GM18868 (cell line): ENCODE results near the gene ZMYM3.

Source experiments
- ATAC-seq: cut with Tn5 transposase; IDR thresholded peaks from one replicate; pipeline ENCODE4 v1.9.1; 2021; ENCODE audit warnings: mild to moderate bottlenecking, moderate library complexity; ENCODE audit not compliant: unreplicated experiment

The ZMYM3 gene

DNA sequence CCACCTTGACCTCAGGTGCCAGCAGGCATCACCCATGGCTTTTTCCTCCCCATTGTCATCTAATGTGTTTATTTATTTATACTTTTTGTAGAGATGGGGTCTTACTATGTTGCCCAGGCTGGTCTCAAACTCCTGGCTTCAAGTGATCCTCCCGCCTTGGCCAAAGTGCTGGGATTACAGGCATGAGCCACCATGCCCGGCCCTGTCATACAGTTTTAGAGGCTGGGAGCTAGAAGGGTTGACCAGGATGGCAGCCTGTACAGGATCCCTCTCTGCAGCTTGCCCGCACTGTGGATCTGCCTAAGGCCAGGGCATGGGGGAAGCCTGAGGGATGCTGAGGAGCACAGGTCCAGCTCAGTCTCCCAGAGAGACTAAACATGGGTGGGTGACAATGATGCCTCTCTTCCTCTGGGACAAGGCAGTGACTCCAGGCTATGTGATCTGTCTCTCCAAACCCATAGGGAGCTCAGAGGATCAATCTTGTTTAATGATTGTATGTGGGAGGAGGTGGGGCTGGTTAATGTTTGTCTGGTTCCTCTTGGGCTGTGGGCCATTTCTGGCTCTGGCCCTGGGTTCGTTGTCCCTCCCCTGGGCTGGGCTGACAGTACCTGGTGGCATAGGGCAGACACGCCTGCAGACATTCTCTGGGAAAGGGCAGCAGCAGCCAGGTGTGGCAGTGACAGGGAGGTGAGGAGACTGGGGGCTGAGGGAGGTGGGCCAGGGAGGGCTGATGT, 39.2 kb downstream of the ZMYM3 start:
- no peak for ATAC-seq

DNA sequence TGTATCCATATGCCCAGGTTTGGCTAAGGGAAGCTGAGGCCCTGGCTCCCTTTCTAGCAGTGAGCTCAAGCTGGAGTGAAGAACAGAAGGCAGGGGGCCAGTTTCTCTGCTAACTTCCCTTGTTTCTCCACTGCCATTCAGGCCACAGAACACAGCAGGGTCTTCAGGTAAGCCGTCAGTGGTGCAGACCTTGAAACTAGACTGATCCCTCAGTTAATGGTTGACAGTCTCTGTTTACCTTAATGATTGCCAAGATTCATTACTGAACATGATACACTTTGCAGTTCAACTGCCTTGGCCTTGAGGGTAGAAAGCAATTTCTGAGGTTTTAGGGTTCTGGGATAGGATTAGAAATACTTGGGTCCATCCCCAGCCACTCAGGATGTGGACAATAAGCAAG, 39.8 kb downstream of the ZMYM3 start:
- no peak for ATAC-seq

DNA sequence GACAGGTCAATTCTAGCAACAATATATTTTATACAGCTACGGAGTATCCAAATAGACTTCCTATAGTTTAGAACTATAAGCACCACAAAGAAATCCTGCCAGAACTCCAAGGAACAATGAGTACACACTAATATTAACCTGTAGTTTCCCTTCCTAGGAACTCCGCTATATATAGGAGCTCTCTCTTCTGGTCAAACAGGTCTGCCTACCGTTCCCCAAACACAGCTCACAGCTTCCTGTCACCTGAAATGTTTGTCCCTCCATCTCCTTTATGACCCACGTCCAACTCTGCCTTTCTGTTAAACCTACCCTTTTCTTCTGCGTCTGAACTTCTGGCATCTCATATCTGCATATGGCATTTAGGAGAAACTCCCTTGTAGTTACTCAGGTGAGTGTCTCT, 41.4 kb downstream of the ZMYM3 start:
- no peak for ATAC-seq

DNA sequence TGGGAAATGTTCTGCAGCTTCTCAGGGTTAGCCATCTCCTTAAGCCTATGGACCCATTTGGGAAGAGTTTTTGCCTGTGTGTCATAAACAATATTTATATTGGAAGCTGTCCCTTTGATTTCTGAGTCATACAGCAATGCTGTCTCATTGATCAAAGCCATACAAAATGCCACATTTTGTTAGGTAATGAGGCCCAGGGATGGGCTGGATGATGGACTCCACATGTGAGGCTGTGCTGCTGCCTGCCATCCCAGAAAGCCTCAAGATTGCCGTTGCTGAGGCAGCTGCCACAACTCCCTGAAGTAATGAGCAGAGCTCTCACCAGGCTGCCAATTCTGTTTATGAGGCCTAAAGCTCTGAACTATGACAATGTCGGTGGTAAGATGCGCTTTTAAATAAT, 43.1 kb downstream of the ZMYM3 start:
- no peak for ATAC-seq

DNA sequence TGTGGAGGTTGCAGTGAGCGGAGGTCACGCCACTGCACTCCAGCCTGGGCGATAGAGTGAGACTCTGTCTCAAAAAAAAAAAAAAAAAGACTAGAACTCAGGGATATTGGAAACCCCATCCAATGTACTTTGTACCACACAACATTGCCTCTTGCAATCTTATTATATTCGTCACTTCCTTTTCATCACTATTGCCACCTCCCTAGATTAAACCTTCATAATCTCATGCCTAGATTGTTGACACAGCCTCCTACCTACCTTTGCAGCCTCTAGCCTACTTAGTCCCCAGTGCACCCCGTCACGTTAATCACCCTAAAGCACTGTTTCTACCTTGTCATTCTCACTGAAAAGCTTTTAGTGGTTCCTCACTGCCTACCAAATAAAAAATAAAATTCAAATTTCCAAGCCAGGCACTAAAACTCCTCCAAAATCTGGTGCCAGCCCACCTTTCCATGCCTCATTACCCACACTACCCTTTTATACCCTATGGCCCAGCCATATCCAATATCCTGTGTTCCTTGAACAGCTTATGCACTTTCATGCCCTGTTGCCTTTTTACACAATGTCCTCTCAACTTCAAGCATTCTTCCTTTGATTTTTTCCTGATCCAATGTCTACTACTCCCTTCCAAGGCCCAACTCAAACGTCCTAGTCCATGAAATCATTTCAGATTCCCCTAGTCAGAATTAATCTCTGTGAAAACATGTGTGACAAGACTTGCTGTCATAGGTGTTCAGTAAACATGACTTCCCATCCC, 54.5 kb downstream of the ZMYM3 start:
- no peak for ATAC-seq

DNA sequence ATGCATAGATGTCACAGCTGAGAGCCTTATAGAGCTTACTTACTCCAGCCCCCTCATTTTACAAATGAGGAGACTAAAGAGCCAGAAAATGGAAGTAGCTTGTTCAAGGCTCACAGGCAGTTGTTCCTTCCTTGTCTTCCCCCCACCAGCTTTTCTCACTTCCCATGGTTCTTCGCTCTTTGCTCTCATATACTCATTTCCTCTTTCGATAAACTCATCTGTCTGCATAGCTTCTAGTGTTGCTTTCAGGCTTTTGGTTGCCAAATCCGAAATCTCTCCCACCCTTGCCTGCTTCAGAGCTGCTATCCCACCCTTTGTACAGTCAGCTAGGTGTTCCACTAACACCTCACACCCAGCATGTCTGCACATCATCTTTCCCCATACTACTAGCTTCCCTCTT, 55.9 kb downstream of the ZMYM3 start:
- peak; percentile 87 for ATAC-seq

DNA sequence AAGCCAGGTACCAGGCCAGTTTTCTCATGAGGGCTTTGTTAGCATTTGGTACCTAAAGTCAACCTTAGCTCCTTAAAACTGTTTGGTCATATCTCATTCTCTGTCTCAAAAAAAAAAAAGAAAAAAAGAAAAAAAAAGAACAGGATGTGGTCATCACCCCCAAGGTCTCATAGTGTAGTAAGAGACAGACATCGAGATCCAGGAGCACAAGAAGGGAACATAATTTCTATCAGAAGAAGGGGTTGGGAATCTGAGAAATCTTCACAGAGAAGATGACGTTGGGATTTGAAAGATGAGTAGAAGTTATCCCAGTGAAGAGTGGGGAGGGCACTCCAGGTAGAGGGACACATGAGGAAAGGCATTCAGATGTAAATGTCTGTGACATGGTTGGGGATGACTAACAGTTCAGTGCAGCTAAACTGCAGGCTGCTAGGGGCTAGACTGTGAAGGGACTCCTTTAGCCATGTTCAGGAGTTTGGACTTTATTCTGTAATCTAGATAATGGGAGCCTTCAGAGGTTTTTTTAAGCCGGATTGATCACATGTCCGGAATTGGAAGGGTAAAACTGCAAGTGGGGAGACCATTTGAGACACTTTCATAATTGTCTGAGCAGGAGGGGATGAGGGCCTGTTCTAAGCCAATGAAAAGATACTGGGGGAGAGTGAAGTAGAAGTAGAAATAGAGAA, 57.8 kb downstream of the ZMYM3 start:
- peak; percentile 58 for ATAC-seq

DNA sequence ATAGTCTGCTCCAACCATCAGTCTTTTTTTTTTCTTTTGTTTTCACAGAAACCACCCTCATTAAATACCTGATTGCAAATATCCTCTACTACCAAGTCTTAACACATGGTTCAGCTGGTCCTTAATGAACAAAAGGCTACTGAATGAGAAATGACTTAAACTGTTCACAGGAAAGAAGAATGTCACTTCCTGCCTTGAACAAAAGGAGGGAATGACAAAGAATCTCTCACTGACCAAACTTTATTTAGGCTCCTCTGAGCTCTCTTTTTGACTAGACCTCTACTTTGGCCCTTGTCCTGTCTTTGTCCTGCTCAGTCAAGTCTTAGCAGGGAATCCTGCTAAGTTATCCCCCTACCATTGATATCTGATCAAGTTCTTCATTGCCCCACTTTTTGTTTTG, 62.7 kb downstream of the ZMYM3 start:
- ATAC-seq: no peak
